HepG2 (cell line): ENCODE results near the gene ALS2. TPM values are rescaled to one million over a fixed set of nuclear protein-coding genes. Genes with fewer than 3 reads are reported as not detected.

Experiments used
- ATAC-seq: fragments of 200-7000 bp; cut with Tn5 transposase; 3 replicates; pipeline ENCODE4 v1.9.1; 2020; ENCODE audit warnings: mild to moderate bottlenecking, moderate library complexity
- BruUV-seq: library from RNA; stranded (reverse); fragments of 400-500 nt; replicated peaks from 2 replicates; lab custom pipeline; 2021; lab: Mats Ljungman, UMichigan
- CTCF ChIA-PET: fragments of 300-600 bp; formaldehyde crosslinking; extraction: SDS; loops from one replicate; lab custom pipeline; 2021; ENCODE audit warnings: low total read pairs, inconsistent platforms, low intra/inter-chr PET ratio; lab: Yijun Ruan, JAX
- POLR2A ChIA-PET: fragments of 350-600 bp; sonication (Branson Sonifier 250); formaldehyde crosslinking; loops from one replicate; lab custom pipeline; 2020; ENCODE audit warnings: antibody characterized with exemption, inconsistent platforms; lab: Yijun Ruan, JAX
- DNase-seq: peaks from one replicate; pipeline ENCODE4 v3.0.0-alpha.2; 2015; ENCODE audit warnings: low spot score
- FAIRE-seq: peaks from 3 replicates; lab custom pipeline; 2011; peaks lifted over from hg19 to GRCh38; lab: Jason Lieb, UNC
- H2AFZ ChIP-seq: one replicate; pipeline ENCODE4 v1.6.1; 2011; ENCODE audit warnings: low read length, inconsistent platforms
- H3K27ac ChIP-seq: fragments of 300-600 bp; 3 replicates; pipeline ENCODE4 v1.8.0; 2011; ENCODE audit warnings: mixed run types, mild to moderate bottlenecking, mixed read lengths, low read length, inconsistent platforms; ENCODE audit not compliant: insufficient read depth; ENCODE audit errors: extremely low read length
- H3K27me3 ChIP-seq, 2 experiments: fragments of 200-600 bp in 1 of 2; 2 replicates in 1 of 2; 3 replicates in 1 of 2; pipeline versions ENCODE4 v1.6.0 to v1.8.0; 2011; ENCODE audit warnings: low read length in 2 of 2, mild to moderate bottlenecking in 2 of 2, moderate library complexity in 2 of 2, inconsistent platforms in 1 of 2; ENCODE audit not compliant: insufficient read depth in 2 of 2, control insufficient read depth in 1 of 2
- H3K36me3 ChIP-seq, 2 experiments: fragments of 200-600 bp in 1 of 2; replicated peaks in 1 of 2; 2 replicates in 1 of 2; 3 replicates in 1 of 2; pipeline versions ENCODE4 v1.5.1 to v1.8.0; 2011; ENCODE audit warnings: low read length in 2 of 2, inconsistent platforms in 1 of 2; ENCODE audit not compliant: insufficient read depth in 2 of 2, control insufficient read depth in 1 of 2
- H3K4me1 ChIP-seq: 2 replicates; pipeline ENCODE4 v1.5.1; 2012; ENCODE audit warnings: low read length, inconsistent platforms; ENCODE audit not compliant: insufficient read depth
- H3K4me2 ChIP-seq: 2 replicates; pipeline ENCODE4 v1.6.0; 2011; ENCODE audit warnings: low read depth, low read length, inconsistent platforms
- H3K4me3 ChIP-seq, 3 experiments: fragments of 200-600 bp in 1 of 3; sonication (generic), shearing (Covaris generic) in 1 of 3; replicated peaks in 1 of 3; 2 replicates each; pipeline ENCODE4 v1.5.1; 2011 to 2016; ENCODE audit warnings: low read length in 3 of 3, inconsistent platforms in 2 of 3, low read depth in 2 of 3, mild to moderate bottlenecking in 2 of 3, control low read depth in 1 of 3, mixed read lengths in 1 of 3; ENCODE audit not compliant: insufficient read depth in 1 of 3
- H3K79me2 ChIP-seq: one replicate; pipeline ENCODE4 v1.6.1; 2011; ENCODE audit warnings: low read length, inconsistent platforms; ENCODE audit not compliant: insufficient read depth
- H3K9ac ChIP-seq: 2 replicates; pipeline ENCODE4 v1.6.0; 2011; ENCODE audit warnings: mild to moderate bottlenecking, low read depth, low read length, inconsistent platforms; ENCODE audit not compliant: insufficient read depth
- H3K9me3 ChIP-seq: 2 replicates; pipeline ENCODE4 v1.5.1; 2012; ENCODE audit warnings: mild to moderate bottlenecking, low read length
- H4K20me1 ChIP-seq: 2 replicates; pipeline ENCODE4 v1.6.0; 2011; ENCODE audit warnings: inconsistent platforms, mild to moderate bottlenecking, low read length, moderate library complexity; ENCODE audit not compliant: insufficient read depth
- CHD4 ChIP-seq: fragments of 200-600 bp; sonication (generic); IDR thresholded peaks from 2 replicates; pipeline ENCODE4 v1.7.0; 2017; ENCODE audit warnings: mild to moderate bottlenecking, low read length, borderline replicate concordance
- FOXA3 ChIP-seq: IDR thresholded peaks from 2 replicates; pipeline ENCODE4 v1.6.1; 2016; ENCODE audit warnings: missing genetic modification reagents, missing compliant biosample characterization
- KLF6 ChIP-seq: IDR thresholded peaks from 2 replicates; pipeline ENCODE4 v1.8.0; 2016; ENCODE audit warnings: missing biosample characterization, missing genetic modification reagents
- MEF2D ChIP-seq: sonication (generic); formaldehyde crosslinking; IDR thresholded peaks from 2 replicates; pipeline ENCODE4 v1.5.1; 2020; ENCODE audit warnings: mild to moderate bottlenecking, missing genetic modification reagents
- STAG1 ChIP-seq: sonication (generic); formaldehyde crosslinking; IDR thresholded peaks from 2 replicates; pipeline ENCODE4 v1.4.0; 2020; ENCODE audit warnings: missing genetic modification reagents
- ZNF44 ChIP-seq: sonication (generic); formaldehyde crosslinking; IDR thresholded peaks from 2 replicates; pipeline ENCODE4 v1.5.1; 2020; ENCODE audit warnings: mild to moderate bottlenecking, missing genetic modification reagents
- ZNF557 ChIP-seq: sonication (generic); formaldehyde crosslinking; IDR thresholded peaks from 2 replicates; pipeline ENCODE4 v1.4.0; 2020; ENCODE audit warnings: missing genetic modification reagents
- ZNF652 ChIP-seq: IDR thresholded peaks from 2 replicates; pipeline ENCODE4 v1.6.1; 2016; ENCODE audit warnings: low read depth, borderline replicate concordance
- ZNF660 ChIP-seq: sonication (generic); formaldehyde crosslinking; IDR thresholded peaks from 2 replicates; pipeline ENCODE4 v1.5.1; 2020; ENCODE audit warnings: mild to moderate bottlenecking, low read depth, missing genetic modification reagents, borderline replicate concordance
- ZNF724P ChIP-seq: sonication (generic); formaldehyde crosslinking; IDR thresholded peaks from 2 replicates; pipeline ENCODE4 v1.8.0; 2022; ENCODE audit warnings: missing genetic modification reagents, borderline replicate concordance
- ZNF883 ChIP-seq: sonication (generic); formaldehyde crosslinking; IDR thresholded peaks from 2 replicates; pipeline ENCODE4 v1.5.1; 2020; ENCODE audit warnings: mild to moderate bottlenecking, missing genetic modification reagents; ENCODE audit errors: not compliant biosample characterization
- WGBS: methylation state at CpG from one replicate; pipeline ENCODE4 v1.1.6; 2017; ENCODE audit warnings: low lambda C conversion rate; 5-methylcytosine and 5-hydroxymethylcytosine counted together
- in situ Hi-C: cut with HindIII; loops from 2 replicates; pipeline ENCODE4 v1.10.0; 2017; ENCODE audit warnings: low pct_unique_long_range_greater_than_20kb; ENCODE audit not compliant: extremely low pct_ligation_motif_present
- intact Hi-C: fragments of 100-400 bp; cut with micrococcal nuclease; formaldehyde crosslinking; loops from one replicate; pipeline ENCODE4 v1.10.0; 2022; ENCODE audit not compliant: unreplicated experiment
- polyA plus RNA-seq, 8 experiments: library from polyadenylated mRNA; depleted of rRNA in 3 of 8; stranded (reverse) in 7 of 8; unstranded in 1 of 8; fragments of >200 nt; fragmentation: Illumina TruSeq in 4 of 8; extraction: Trizol in 4 of 8; gene quantifications; 2 replicates each; pipeline versions ENCODE4 v1.2.1 to v1.2.3, GENCODE V29; 2011 to 2016; ENCODE audit warnings: low read depth in 4 of 8, missing spikeins in 1 of 8, mixed read lengths in 1 of 8; ENCODE audit not compliant: insufficient read depth in 1 of 8
- total RNA-seq, 5 experiments: library from RNA; depleted of rRNA; stranded (reverse); fragments of >200 nt; fragmentation: Illumina TruSeq; extraction: Trizol; gene quantifications; 2 replicates each; pipeline ENCODE4 v1.2.3, GENCODE V29; 2016; ENCODE audit warnings: low read depth in 1 of 5
- TF ChIP-seq, protein P1 (sequence below): sonication (generic); formaldehyde crosslinking; IDR thresholded peaks from 2 replicates; pipeline ENCODE4 v1.5.1; 2020; ENCODE audit warnings: mild to moderate bottlenecking, missing genetic modification reagents, borderline replicate concordance
- TF ChIP-seq, protein P2 (sequence below): sonication (generic); formaldehyde crosslinking; IDR thresholded peaks from 2 replicates; pipeline ENCODE4; 2020; ENCODE audit warnings: missing genetic modification reagents, mild to moderate bottlenecking, borderline replicate concordance

Gene ALS2
- total and polyA plus RNA-seq, 2 of the 13 experiments (the other 11 are each of a cell fraction or from before 2014, with no cell fraction given): 12.7 to 19.3 TPM

DNA sequence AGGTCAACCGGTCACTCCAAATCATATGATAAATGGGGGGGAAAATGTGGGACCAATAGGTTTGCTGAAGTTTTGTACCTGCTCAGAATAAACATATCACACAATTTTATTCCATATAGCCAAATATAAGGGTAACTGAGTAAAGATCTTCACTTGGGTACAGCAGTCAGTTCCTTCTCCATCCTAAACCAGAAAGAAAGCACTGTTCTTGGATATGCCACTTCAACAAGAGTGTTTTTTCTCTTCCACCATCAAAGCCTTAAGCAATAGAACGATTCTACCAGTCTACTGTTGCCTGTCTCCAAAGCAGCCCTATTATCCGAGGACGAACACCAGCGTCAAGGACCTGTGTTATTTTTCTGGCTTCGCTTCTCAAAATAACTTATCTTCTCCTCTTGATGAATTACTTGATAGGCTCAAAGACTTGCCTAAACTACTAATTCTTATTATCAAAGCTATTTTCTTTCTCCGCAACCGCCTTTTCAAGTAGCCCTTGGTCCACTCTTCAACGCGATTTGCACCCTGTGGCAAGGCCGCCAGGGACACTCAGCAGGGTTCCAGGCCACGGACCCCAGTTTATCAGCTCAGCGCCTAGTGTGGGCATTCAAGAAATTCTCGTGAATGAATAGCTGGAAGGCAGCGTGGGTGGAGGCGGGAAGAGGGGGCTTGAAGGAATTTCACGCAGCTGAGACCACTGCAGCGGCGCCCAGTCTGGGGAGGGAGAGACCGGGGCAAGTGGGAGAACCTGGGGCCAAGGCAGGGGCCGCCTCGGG is 646 bp downstream of the ALS2 start:
- H2AFZ ChIP-seq: peak overlapping the region; percentile 21
- peak overlapping the region; percentile 66 to 95 (median 93) for H3K4me3 ChIP-seq
- peaks cover 51% of the 10 kb centered on the region for H3K79me2 ChIP-seq
- H3K9me3 ChIP-seq: no peaks in the 10 kb centered on the region
- peak; percentile 25 for DNase-seq
- TSS peak; percentile 68 for BruUV-seq
- peaks cover 52% of the 10 kb centered on the region for H3K4me1 ChIP-seq
- peak overlapping the region; percentile 77 for H3K4me2 ChIP-seq
- H3K27ac ChIP-seq: peak overlapping the region; percentile 72
- H3K27me3 ChIP-seq: no peaks in the 10 kb centered on the region; a peak in 1 of 5 replicates
- no peaks in the 10 kb centered on the region for H4K20me1 ChIP-seq
- POLR2A ChIA-PET: interaction anchor here (0.8 to 1.7 kb wide), 14 partner anchors 8 to 1032 kb away, joined by 3 to 33 read pairs (median 5); partner anchors contain the start of genes CLK1, NOP58, STRADB and TMEM237
- in situ Hi-C loops: no loop called here
- peak; percentile 70 for ATAC-seq
- no peaks in the 10 kb centered on the region; a peak in 1 of 5 replicates for H3K36me3 ChIP-seq
- peak overlapping the region; percentile 81 for H3K9ac ChIP-seq
- under 1% methylated on average over 22 of the region's 22 CpGs for WGBS
- intact Hi-C loops: loop anchor here (1.0 to 10.0 kb wide), 3 partner anchors 21 to 545 kb away; no protein-coding TSS in a partner anchor
- no peak for FAIRE-seq
- CTCF ChIA-PET: interaction anchor here (1.1 kb wide), 1 partner anchor 29 kb away, joined by 5 read pairs; no protein-coding TSS in a partner anchor
- TF ChIP-seq STAG1 (CRISPR knock-in tag) (no peak), MEF2D (CRISPR knock-in tag) (no peak), FOXA3 (CRISPR knock-in tag) (0 out of 2 replicates have a peak, but pooled peaks have one; percentile 3), ZNF557 (CRISPR knock-in tag) (no peak), CHD4 (no peak), ZNF44 (CRISPR knock-in tag) (0 out of 2 replicates have a peak, but pooled peaks have one; percentile 6), ZNF652 (CRISPR knock-in tag) (no peak), ZNF883 (peak; percentile 33), ZNF660 (no peak), KLF6 (CRISPR knock-in tag) (no peak), ZNF724P (CRISPR knock-in tag) (no peak)
- TF ChIP-seq, protein P1, sequence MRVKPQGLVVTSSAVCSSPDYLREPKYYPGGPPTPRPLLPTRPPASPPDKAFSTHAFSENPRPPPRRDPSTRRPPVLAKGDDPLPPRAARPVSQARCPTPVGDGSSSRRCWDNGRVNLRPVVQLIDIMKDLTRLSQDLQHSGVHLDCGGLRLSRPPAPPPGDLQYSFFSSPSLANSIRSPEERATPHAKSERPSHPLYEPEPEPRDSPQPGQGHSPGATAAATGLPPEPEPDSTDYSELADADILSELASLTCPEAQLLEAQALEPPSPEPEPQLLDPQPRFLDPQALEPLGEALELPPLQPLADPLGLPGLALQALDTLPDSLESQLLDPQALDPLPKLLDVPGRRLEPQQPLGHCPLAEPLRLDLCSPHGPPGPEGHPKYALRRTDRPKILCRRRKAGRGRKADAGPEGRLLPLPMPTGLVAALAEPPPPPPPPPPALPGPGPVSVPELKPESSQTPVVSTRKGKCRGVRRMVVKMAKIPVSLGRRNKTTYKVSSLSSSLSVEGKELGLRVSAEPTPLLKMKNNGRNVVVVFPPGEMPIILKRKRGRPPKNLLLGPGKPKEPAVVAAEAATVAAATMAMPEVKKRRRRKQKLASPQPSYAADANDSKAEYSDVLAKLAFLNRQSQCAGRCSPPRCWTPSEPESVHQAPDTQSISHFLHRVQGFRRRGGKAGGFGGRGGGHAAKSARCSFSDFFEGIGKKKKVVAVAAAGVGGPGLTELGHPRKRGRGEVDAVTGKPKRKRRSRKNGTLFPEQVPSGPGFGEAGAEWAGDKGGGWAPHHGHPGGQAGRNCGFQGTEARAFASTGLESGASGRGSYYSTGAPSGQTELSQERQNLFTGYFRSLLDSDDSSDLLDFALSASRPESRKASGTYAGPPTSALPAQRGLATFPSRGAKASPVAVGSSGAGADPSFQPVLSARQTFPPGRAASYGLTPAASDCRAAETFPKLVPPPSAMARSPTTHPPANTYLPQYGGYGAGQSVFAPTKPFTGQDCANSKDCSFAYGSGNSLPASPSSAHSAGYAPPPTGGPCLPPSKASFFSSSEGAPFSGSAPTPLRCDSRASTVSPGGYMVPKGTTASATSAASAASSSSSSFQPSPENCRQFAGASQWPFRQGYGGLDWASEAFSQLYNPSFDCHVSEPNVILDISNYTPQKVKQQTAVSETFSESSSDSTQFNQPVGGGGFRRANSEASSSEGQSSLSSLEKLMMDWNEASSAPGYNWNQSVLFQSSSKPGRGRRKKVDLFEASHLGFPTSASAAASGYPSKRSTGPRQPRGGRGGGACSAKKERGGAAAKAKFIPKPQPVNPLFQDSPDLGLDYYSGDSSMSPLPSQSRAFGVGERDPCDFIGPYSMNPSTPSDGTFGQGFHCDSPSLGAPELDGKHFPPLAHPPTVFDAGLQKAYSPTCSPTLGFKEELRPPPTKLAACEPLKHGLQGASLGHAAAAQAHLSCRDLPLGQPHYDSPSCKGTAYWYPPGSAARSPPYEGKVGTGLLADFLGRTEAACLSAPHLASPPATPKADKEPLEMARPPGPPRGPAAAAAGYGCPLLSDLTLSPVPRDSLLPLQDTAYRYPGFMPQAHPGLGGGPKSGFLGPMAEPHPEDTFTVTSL (CRISPR knock-in tag): 0 out of 2 replicates have a peak, but pooled peaks have one; percentile 57
- TF ChIP-seq, protein P2, sequence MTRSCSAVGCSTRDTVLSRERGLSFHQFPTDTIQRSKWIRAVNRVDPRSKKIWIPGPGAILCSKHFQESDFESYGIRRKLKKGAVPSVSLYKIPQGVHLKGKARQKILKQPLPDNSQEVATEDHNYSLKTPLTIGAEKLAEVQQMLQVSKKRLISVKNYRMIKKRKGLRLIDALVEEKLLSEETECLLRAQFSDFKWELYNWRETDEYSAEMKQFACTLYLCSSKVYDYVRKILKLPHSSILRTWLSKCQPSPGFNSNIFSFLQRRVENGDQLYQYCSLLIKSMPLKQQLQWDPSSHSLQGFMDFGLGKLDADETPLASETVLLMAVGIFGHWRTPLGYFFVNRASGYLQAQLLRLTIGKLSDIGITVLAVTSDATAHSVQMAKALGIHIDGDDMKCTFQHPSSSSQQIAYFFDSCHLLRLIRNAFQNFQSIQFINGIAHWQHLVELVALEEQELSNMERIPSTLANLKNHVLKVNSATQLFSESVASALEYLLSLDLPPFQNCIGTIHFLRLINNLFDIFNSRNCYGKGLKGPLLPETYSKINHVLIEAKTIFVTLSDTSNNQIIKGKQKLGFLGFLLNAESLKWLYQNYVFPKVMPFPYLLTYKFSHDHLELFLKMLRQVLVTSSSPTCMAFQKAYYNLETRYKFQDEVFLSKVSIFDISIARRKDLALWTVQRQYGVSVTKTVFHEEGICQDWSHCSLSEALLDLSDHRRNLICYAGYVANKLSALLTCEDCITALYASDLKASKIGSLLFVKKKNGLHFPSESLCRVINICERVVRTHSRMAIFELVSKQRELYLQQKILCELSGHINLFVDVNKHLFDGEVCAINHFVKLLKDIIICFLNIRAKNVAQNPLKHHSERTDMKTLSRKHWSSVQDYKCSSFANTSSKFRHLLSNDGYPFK (CRISPR knock-in tag): no peak
